HEK293T (cell line): Measurements from ENCODE around the gene P2RY12.

Experiments
- ARNT ChIP-seq: fragments of 450-650 bp; IDR thresholded peaks from 2 replicates; pipeline ENCODE4 v1.6.1; 2017; ENCODE audit warnings: mild to moderate bottlenecking
- BHLHE40 ChIP-seq: fragments of 450-650 bp; IDR thresholded peaks from 2 replicates; pipeline ENCODE4 v1.6.1; 2016; ENCODE audit warnings: mild to moderate bottlenecking, moderate library complexity, borderline replicate concordance
- ELF4 ChIP-seq: fragments of 450-650 bp; IDR thresholded peaks from 2 replicates; pipeline ENCODE4 v1.6.1; 2017; ENCODE audit warnings: antibody characterized with exemption
- FOXM1 ChIP-seq: fragments of 450-650 bp; IDR thresholded peaks from 2 replicates; pipeline ENCODE4 v1.6.1; 2017; ENCODE audit warnings: mild to moderate bottlenecking, borderline replicate concordance
- HDGF ChIP-seq: fragments of 450-650 bp; IDR thresholded peaks from 2 replicates; pipeline ENCODE4 v1.6.1; 2017; ENCODE audit warnings: antibody characterized with exemption, borderline replicate concordance
- L3MBTL2 ChIP-seq: fragments of 450-650 bp; conservative IDR thresholded peaks from 2 replicates; pipeline ENCODE4 v1.6.1; 2016; ENCODE audit warnings: mild to moderate bottlenecking
- SP1 ChIP-seq: fragments of 450-650 bp; IDR thresholded peaks from 2 replicates; pipeline ENCODE4 v1.6.1; 2017
- SUZ12 ChIP-seq: fragments of 450-650 bp; IDR thresholded peaks from 2 replicates; pipeline ENCODE4 v1.6.1; 2016; ENCODE audit warnings: mild to moderate bottlenecking
- TARDBP ChIP-seq: fragments of 450-650 bp; IDR thresholded peaks from 2 replicates; pipeline ENCODE4 v1.6.1; 2016

- no peak for TF ChIP-seq SUZ12
- no peak for TF ChIP-seq BHLHE40
- TF ChIP-seq FOXM1: no peak
- no peak for TF ChIP-seq TARDBP
- TF ChIP-seq SP1: no peak
- TF ChIP-seq HDGF: no peak
- TF ChIP-seq ARNT: no peak
- no peak for TF ChIP-seq L3MBTL2
- no peak for TF ChIP-seq ELF4
Observed at GRCh38 chr3:151296226-151296625, 88.3 kb downstream of the P2RY12 start.
